ENCODE measurements around the gene MIER1.

DNA sequence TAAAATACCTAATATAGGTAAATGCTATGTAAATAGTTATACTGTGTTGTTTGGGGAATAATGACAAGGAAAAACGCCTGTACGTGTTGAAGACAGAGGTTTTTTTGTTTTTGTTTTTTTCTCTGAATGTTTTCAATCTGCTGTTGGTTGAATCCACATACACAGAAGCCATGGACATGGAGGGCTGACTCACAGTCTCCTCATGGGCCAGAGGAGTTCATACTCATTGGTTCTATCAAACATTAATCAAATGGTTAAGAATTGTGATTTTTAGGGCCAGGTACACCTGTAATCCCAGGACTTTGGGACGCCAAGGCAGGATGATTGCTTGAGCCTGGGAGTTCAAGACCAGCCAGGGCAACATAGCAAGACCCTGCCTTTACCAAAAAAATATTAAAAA is 20.5 kb downstream of the MIER1 start:
- no peak for TF ChIP-seq EZH2 (IDR thresholded peaks at IDR 0.05; ENCODE audit: borderline replicate concordance, insufficient read depth, low read depth, low read length, poor library complexity, severe bottlenecking)
- TF ChIP-seq, protein P1, sequence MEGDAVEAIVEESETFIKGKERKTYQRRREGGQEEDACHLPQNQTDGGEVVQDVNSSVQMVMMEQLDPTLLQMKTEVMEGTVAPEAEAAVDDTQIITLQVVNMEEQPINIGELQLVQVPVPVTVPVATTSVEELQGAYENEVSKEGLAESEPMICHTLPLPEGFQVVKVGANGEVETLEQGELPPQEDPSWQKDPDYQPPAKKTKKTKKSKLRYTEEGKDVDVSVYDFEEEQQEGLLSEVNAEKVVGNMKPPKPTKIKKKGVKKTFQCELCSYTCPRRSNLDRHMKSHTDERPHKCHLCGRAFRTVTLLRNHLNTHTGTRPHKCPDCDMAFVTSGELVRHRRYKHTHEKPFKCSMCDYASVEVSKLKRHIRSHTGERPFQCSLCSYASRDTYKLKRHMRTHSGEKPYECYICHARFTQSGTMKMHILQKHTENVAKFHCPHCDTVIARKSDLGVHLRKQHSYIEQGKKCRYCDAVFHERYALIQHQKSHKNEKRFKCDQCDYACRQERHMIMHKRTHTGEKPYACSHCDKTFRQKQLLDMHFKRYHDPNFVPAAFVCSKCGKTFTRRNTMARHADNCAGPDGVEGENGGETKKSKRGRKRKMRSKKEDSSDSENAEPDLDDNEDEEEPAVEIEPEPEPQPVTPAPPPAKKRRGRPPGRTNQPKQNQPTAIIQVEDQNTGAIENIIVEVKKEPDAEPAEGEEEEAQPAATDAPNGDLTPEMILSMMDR (IDR thresholded peaks at IDR 0.05) = no peak

Measured in B cell (primary cell).